Neural progenitor cell (in vitro differentiated cells): ENCODE results near the gene GSDME.

Experiments
- CTCF ChIP-seq: fragments of 200-600 bp; sonication (generic); IDR thresholded peaks from 2 replicates; pipeline ENCODE4 v1.5.1; 2017; ENCODE audit warnings: antibody characterized with exemption, mild to moderate bottlenecking
- EZH2 ChIP-seq: fragments of 200-600 bp; sonication (generic); IDR thresholded peaks from 2 replicates; pipeline ENCODE4 v1.6.1; 2017; ENCODE audit warnings: antibody characterized with exemption, mild to moderate bottlenecking, moderate library complexity
- EZH2phosphoT487 ChIP-seq: fragments of 200-600 bp; sonication (generic); IDR thresholded peaks from 2 replicates; pipeline ENCODE4 v1.6.1; 2017; ENCODE audit warnings: antibody characterized with exemption

DNA sequence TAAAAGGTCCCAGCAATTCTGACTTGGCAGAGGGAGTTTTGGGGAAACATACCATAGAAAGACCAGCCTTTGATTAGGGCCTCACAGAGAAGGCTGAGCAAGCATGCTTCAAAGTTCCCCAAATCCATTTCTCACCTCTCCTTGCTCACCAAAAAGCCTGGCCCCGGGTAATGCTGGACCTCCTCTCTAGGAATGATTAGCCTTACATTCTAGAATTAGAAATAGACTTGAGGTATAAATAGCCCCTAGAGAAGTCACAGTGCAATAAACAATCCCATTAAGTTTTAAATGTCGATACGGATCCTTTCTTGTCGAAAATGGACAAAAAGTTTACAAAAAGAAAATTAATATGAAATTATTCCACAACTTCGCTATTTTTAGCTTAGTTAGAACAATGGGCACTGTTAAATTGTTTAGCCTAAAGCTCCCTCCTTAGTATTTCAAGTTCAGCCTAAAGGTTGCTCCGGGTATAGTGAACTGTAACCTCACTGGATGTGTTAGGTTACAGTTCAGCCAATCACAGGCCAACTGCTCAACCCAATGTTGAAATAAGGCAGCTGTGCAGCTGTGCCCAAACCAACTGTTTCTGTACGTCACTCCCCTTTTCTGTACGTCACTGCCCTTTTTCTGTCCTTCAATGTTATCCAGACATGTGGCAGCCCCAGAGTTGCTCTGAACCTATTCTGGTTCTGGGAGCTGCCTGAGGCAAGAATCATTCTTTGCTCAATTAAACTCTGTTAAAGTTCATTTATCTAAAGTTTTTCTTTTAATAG is 7.9 kb upstream of the GSDME start:
- TF ChIP-seq CTCF (no peak), EZH2 (no peak), EZH2phosphoT487 (no peak)
